H1 (cell line): Measurements from ENCODE around the gene DENND6B. TPM values are rescaled to one million over a fixed set of nuclear protein-coding genes. Genes with fewer than 3 reads are reported as not detected.

ENCODE experiments used
- CTCF ChIA-PET: fragments of 300-600 bp; sonication (Branson Sonifier 250); formaldehyde crosslinking; loops from one replicate; lab custom pipeline; 2021; ENCODE audit not compliant: partially characterized antibody; lab: Charles Lee
- POLR2A ChIA-PET: fragments of 300-600 bp; sonication (Branson Sonifier 250); formaldehyde crosslinking; loops from one replicate; lab custom pipeline; 2021; ENCODE audit warnings: inconsistent platforms; ENCODE audit not compliant: partially characterized antibody; lab: Charles Lee
- DNase-seq, 2 experiments: peaks; one replicate each; pipeline versions ENCODE4 v3.0.0 to v3.0.0-alpha.2; 2010 to 2022; ENCODE audit warnings: low spot score in 2 of 2, low read depth in 1 of 2, mixed read lengths in 1 of 2
- FAIRE-seq: peaks from 2 replicates; lab custom pipeline; 2011; peaks lifted over from hg19 to GRCh38; lab: Jason Lieb, UNC
- H2AFZ ChIP-seq: 2 replicates; pipeline ENCODE4 v1.8.1; 2012; ENCODE audit warnings: low read length, inconsistent platforms
- H2AK5ac ChIP-seq: 2 replicates; pipeline ENCODE4 v1.6.1; 2013; ENCODE audit warnings: low read depth, low read length
- H2BK120ac ChIP-seq: replicated peaks from 2 replicates; pipeline ENCODE3; 2013; ENCODE audit warnings: low read depth, low read length, inconsistent platforms
- H2BK12ac ChIP-seq: 2 replicates; pipeline ENCODE4 v1.6.1; 2013; ENCODE audit warnings: low read depth, low read length
- H2BK15ac ChIP-seq: 2 replicates; pipeline ENCODE4 v1.6.1; 2013; ENCODE audit warnings: low read length
- H2BK20ac ChIP-seq: 2 replicates; pipeline ENCODE4 v1.6.1; 2013; ENCODE audit warnings: low read length
- H2BK5ac ChIP-seq: 2 replicates; pipeline ENCODE4 v1.6.1; 2013; ENCODE audit warnings: low read depth, low read length
- H3K14ac ChIP-seq: 2 replicates; pipeline ENCODE4 v1.6.1; 2013; ENCODE audit warnings: inconsistent platforms; ENCODE audit not compliant: insufficient read length
- H3K18ac ChIP-seq: 2 replicates; pipeline ENCODE4 v1.6.1; 2013; ENCODE audit warnings: low read length; ENCODE audit errors: extremely low read depth
- H3K23ac ChIP-seq: 2 replicates; pipeline ENCODE4 v1.6.1; 2013; ENCODE audit warnings: inconsistent platforms; ENCODE audit not compliant: insufficient read length
- H3K23me2 ChIP-seq: 2 replicates; pipeline ENCODE4 v1.6.1; 2013; ENCODE audit warnings: low read depth, low read length
- H3K27ac ChIP-seq: 2 replicates; pipeline ENCODE4 v1.6.1; 2011; ENCODE audit warnings: low read depth, low read length, inconsistent platforms
- H3K27me3 ChIP-seq, 4 experiments: replicated peaks in 1 of 4; 1 replicate in 1 of 4; 2 replicates in 3 of 4; pipeline versions ENCODE4 v1.6.1 to v1.8.1; 2011 to 2013; ENCODE audit warnings: low read length in 3 of 4, mild to moderate bottlenecking in 3 of 4, inconsistent platforms in 2 of 4, mixed read lengths in 2 of 4, moderate library complexity in 1 of 4; ENCODE audit not compliant: control insufficient read depth in 3 of 4, insufficient read depth in 3 of 4; ENCODE audit errors: extremely low read depth in 1 of 4
- H3K36me3 ChIP-seq, 4 experiments: 2 replicates each; pipeline versions ENCODE4 v1.6.1 to v1.8.1; 2011 to 2013; ENCODE audit warnings: mild to moderate bottlenecking in 4 of 4, low read length in 3 of 4, moderate library complexity in 2 of 4, control low read depth in 1 of 4, inconsistent platforms in 1 of 4; ENCODE audit not compliant: insufficient read depth in 4 of 4, control insufficient read depth in 2 of 4
- H3K4ac ChIP-seq: replicated peaks from 2 replicates; pipeline ENCODE3; 2013; ENCODE audit warnings: low read length, low read depth, mixed read lengths, inconsistent platforms; ENCODE audit not compliant: insufficient read length
- H3K4me1 ChIP-seq, 4 experiments: replicated peaks in 1 of 4; 1 replicate in 1 of 4; 2 replicates in 3 of 4; pipeline versions ENCODE4 v1.6.1 to v1.8.1; 2011 to 2013; ENCODE audit warnings: low read length in 3 of 4, inconsistent platforms in 2 of 4, mixed read lengths in 1 of 4; ENCODE audit not compliant: insufficient read depth in 4 of 4, control insufficient read depth in 3 of 4
- H3K4me2 ChIP-seq, 2 experiments: 2 replicates each; pipeline versions ENCODE4 v1.6.1 to v1.8.1; 2011 to 2013; ENCODE audit warnings: low read depth in 2 of 2, low read length in 2 of 2, control low read depth in 1 of 2, inconsistent platforms in 1 of 2, mild to moderate bottlenecking in 1 of 2; ENCODE audit not compliant: insufficient read depth in 1 of 2
- H3K4me3 ChIP-seq, 4 experiments: fragments of 200-600, 300-600 bp in 1 of 4; sonication (generic), shearing (Covaris generic), sonication (Bioruptor Twin) in 1 of 4; 2 replicates each; pipeline versions ENCODE4 v1.5.1 to v1.8.1; 2011 to 2016; ENCODE audit warnings: low read length in 4 of 4, low read depth in 3 of 4, control low read depth in 2 of 4, inconsistent platforms in 2 of 4, mild to moderate bottlenecking in 2 of 4, mixed read lengths in 1 of 4, moderate library complexity in 1 of 4; ENCODE audit not compliant: insufficient read depth in 2 of 4; ENCODE audit errors: extremely low read depth in 1 of 4
- H3K56ac ChIP-seq: replicated peaks from 2 replicates; pipeline ENCODE3; 2013; ENCODE audit warnings: low read depth, mild to moderate bottlenecking, mixed read lengths, low read length, inconsistent platforms; ENCODE audit not compliant: insufficient read length
- H3K79me1 ChIP-seq: 2 replicates; pipeline ENCODE4 v1.6.1; 2013; ENCODE audit warnings: low read depth, low read length, control low read depth
- H3K79me2 ChIP-seq, 2 experiments: 2 replicates each; pipeline versions ENCODE4 v1.6.1 to v1.8.1; 2012 to 2013; ENCODE audit warnings: low read length in 2 of 2, mild to moderate bottlenecking in 2 of 2, inconsistent platforms in 1 of 2; ENCODE audit not compliant: insufficient read depth in 2 of 2, control insufficient read depth in 1 of 2
- H3K9ac ChIP-seq, 4 experiments: replicated peaks in 1 of 4; 1 replicate in 1 of 4; 2 replicates in 3 of 4; pipeline versions ENCODE4 v1.6.1 to v1.8.1; 2011 to 2013; ENCODE audit warnings: low read depth in 3 of 4, low read length in 3 of 4, control low read depth in 2 of 4, mild to moderate bottlenecking in 2 of 4, moderate library complexity in 2 of 4, inconsistent platforms in 1 of 4; ENCODE audit errors: extremely low read depth in 1 of 4
- H3K9me3 ChIP-seq, 2 experiments: 2 replicates each; pipeline versions ENCODE4 v1.6.1 to v1.8.1; 2012 to 2013; ENCODE audit warnings: mild to moderate bottlenecking in 2 of 2, moderate library complexity in 2 of 2, control low read depth in 1 of 2, inconsistent platforms in 1 of 2, low read depth in 1 of 2, low read length in 1 of 2, mixed read lengths in 1 of 2; ENCODE audit not compliant: insufficient read depth in 2 of 2
- H4K20me1 ChIP-seq, 2 experiments: replicated peaks in 1 of 2; 2 replicates each; pipeline versions ENCODE3 to v1.8.1; 2011 to 2013; ENCODE audit warnings: inconsistent platforms in 2 of 2, low read length in 2 of 2, mild to moderate bottlenecking in 1 of 2; ENCODE audit not compliant: insufficient read depth in 2 of 2, control insufficient read depth in 1 of 2
- H4K5ac ChIP-seq: 2 replicates; pipeline ENCODE4 v1.6.1; 2013; ENCODE audit warnings: low read length, low read depth, mixed read lengths, inconsistent platforms; ENCODE audit not compliant: insufficient read length
- H4K8ac ChIP-seq: 2 replicates; pipeline ENCODE4 v1.8.0; 2013; ENCODE audit warnings: mild to moderate bottlenecking, moderate library complexity, low read length, inconsistent platforms; ENCODE audit not compliant: insufficient read depth; ENCODE audit errors: extremely low read depth
- H4K91ac ChIP-seq: replicated peaks from 2 replicates; pipeline ENCODE3; 2013; ENCODE audit warnings: low read length, mixed read lengths, inconsistent platforms; ENCODE audit not compliant: insufficient read length
- CHD1 ChIP-seq: IDR thresholded peaks from 2 replicates; pipeline ENCODE4 v1.6.1; 2012; ENCODE audit warnings: low read depth, low read length, improper control_type of control experiment
- CHD2 ChIP-seq: IDR thresholded peaks from 2 replicates; pipeline ENCODE4 v1.6.1; 2012; ENCODE audit warnings: low read length, improper control_type of control experiment
- CTBP2 ChIP-seq: IDR thresholded peaks from 2 replicates; pipeline ENCODE4 v1.7.0; 2011; ENCODE audit warnings: borderline replicate concordance, mild to moderate bottlenecking, moderate library complexity, mixed read lengths, low read length; ENCODE audit not compliant: insufficient read depth, insufficient read length
- EGR1 ChIP-seq: IDR thresholded peaks from 2 replicates; pipeline ENCODE4 v1.6.1; 2011; ENCODE audit warnings: low read depth, low read length, borderline replicate concordance
- EZH2 ChIP-seq: fragments of 200-600 bp; sonication (generic); IDR thresholded peaks from 2 replicates; pipeline ENCODE4 v1.7.1; 2012; ENCODE audit warnings: low read depth, mild to moderate bottlenecking, moderate library complexity, low read length, inconsistent platforms; ENCODE audit not compliant: severe bottlenecking
- FOSL1 ChIP-seq: IDR thresholded peaks from 2 replicates; pipeline ENCODE4 v1.6.1; 2011; ENCODE audit warnings: mild to moderate bottlenecking, low read depth, low read length, moderate library complexity; ENCODE audit not compliant: insufficient read depth
- HDAC2 ChIP-seq, 2 experiments: fragments of 300-600 bp in 1 of 2; sonication (generic) in 1 of 2; IDR thresholded peaks; 2 replicates each; pipeline ENCODE4 v1.6.1; 2011 to 2012; ENCODE audit warnings: low read depth in 2 of 2, low read length in 2 of 2, mild to moderate bottlenecking in 2 of 2, moderate library complexity in 2 of 2, borderline replicate concordance in 1 of 2, inconsistent platforms in 1 of 2
- HDAC6 ChIP-seq: IDR thresholded peaks from one replicate; pipeline ENCODE4 v1.7.1; 2012; ENCODE audit warnings: low read depth, mild to moderate bottlenecking, inconsistent platforms, low read length, moderate library complexity
- KDM5A ChIP-seq: fragments of 200-600 bp; IDR thresholded peaks from 2 replicates; pipeline ENCODE4 v1.7.1; 2012; ENCODE audit warnings: mild to moderate bottlenecking, low read length, inconsistent platforms, mixed read lengths
- PHF8 ChIP-seq: fragments of 200-600 bp; sonication (generic); conservative IDR thresholded peaks from 2 replicates; pipeline ENCODE4 v1.7.1; 2012; ENCODE audit warnings: low read depth, mild to moderate bottlenecking, inconsistent platforms, low read length, moderate library complexity
- POLR2A ChIP-seq, 2 experiments: IDR thresholded peaks; 1 replicate in 1 of 2; 2 replicates in 1 of 2; pipeline ENCODE4 v1.6.1; 2011; ENCODE audit warnings: low read depth in 2 of 2, low read length in 2 of 2, mild to moderate bottlenecking in 2 of 2; ENCODE audit errors: control extremely low read depth in 1 of 2
- SP4 ChIP-seq: IDR thresholded peaks from 2 replicates; pipeline ENCODE4 v1.6.1; 2012; ENCODE audit warnings: low read length, inconsistent platforms
- TAF1 ChIP-seq: IDR thresholded peaks from 2 replicates; pipeline ENCODE4 v1.6.1; 2011; ENCODE audit warnings: mild to moderate bottlenecking, low read depth, low read length
- WGBS, 2 experiments: shearing (Covaris generic) in 1 of 2; methylation state at CpG; one replicate each; pipeline versions ENCODE4 v1.1.6 to v1.1.7; 2013 to 2015; ENCODE audit warnings: low lambda C conversion rate in 2 of 2, mixed read lengths in 2 of 2, inconsistent platforms in 1 of 2, low coverage in 1 of 2, missing lambda C conversion rate in 1 of 2; ENCODE audit not compliant: insufficient replicate concordance in 2 of 2, insufficient coverage in 1 of 2, insufficient read length in 1 of 2; ENCODE audit errors: extremely low coverage in 1 of 2, missing lambda C conversion rate in 1 of 2; 5-methylcytosine and 5-hydroxymethylcytosine counted together
- polyA plus RNA-seq, 7 experiments: library from polyadenylated mRNA; depleted of rRNA in 3 of 7; stranded (reverse) in 5 of 7; unstranded in 2 of 7; fragments of >200 nt in 5 of 7; fragments of 200-250 nt in 2 of 7; gene quantifications; 1 replicate in 5 of 7; 2 replicates in 1 of 7; 4 replicates in 1 of 7; pipeline versions ENCODE4 v1.2.1 to v1.2.3, GENCODE V29; 2011 to 2013; ENCODE audit warnings: missing spikeins in 2 of 7, mixed read lengths in 2 of 7
- total RNA-seq: library from RNA; stranded (reverse); fragmentation: NEBNext Ultra II Directional; extraction: Animal tissue kit (Norgen Biotek cat#: 25700); gene quantifications from 2 replicates; pipeline ENCODE4 v1.2.1, GENCODE V29; 2021
- TF ChIP-seq, protein P1 (sequence below): IDR thresholded peaks from 2 replicates; pipeline ENCODE4 v1.6.1; 2012; ENCODE audit warnings: inconsistent platforms

Gene DENND6B
- total and polyA plus RNA-seq, 2 of the 8 experiments (the other 6 are each of a cell fraction or from before 2014, with no cell fraction given) = 1.1 to 1.9 TPM

DNA sequence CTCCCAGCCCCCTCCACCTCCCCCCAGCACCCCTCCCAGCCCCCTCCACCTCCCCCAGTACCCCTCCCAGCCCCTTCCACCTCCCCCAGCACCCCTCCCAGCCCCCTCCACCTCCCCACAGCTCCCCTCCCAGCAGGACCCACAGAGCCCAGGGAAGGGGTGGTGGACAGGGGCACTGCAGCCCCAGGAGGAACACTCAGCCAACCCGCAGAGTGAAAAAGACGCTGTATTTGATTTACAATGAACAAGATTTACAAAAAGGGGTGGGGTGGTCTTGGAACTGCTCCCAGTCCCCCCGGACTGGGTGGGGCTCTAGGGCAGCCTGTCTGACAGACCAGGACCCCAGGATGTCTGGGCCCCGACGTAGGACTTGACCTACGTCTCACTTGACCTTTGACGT, 52.0 kb downstream of the DENND6B start:
- no peak for DNase-seq
- no peaks in the 10 kb centered on the region for H3K79me2 ChIP-seq
- CTCF ChIA-PET = interaction anchor here (0.9 to 6.0 kb wide), 13 partner anchors 13 to 94 kb away, joined by 3 to 39 read pairs (median 8); partner anchors contain the start of genes DENND6B, HDAC10 and MAPK12
- peaks cover 12 to 48% (median 33%) of the 10 kb centered on the region in 4 experiments for H3K36me3 ChIP-seq
- FAIRE-seq = no peak
- H2AK5ac ChIP-seq = no peak overlapping the region
- H2BK120ac ChIP-seq = no peak overlapping the region
- H3K23me2 ChIP-seq = peaks cover 11% of the 10 kb centered on the region; the same call in 1 of the 2 replicates
- H3K23ac ChIP-seq = no peak overlapping the region
- no peak overlapping the region for H3K14ac ChIP-seq
- H2BK20ac ChIP-seq = no peak overlapping the region
- H3K4me3 ChIP-seq = no peak overlapping the region
- no peak overlapping the region for H3K27ac ChIP-seq
- no peak overlapping the region for H4K5ac ChIP-seq
- H3K4ac ChIP-seq = no peak overlapping the region
- H4K8ac ChIP-seq = no peak overlapping the region
- POLR2A ChIA-PET = no interaction called here
- no peak overlapping the region for H4K91ac ChIP-seq
- H2BK15ac ChIP-seq = no peak overlapping the region
- H4K20me1 ChIP-seq = peaks cover 6 to 10% of the 10 kb centered on the region in 2 experiments
- no peak overlapping the region for H2AFZ ChIP-seq
- peaks cover 7 to 24% of the 10 kb centered on the region in 2 experiments; a peak in 3 of 4 replicates for H3K9me3 ChIP-seq
- no peak overlapping the region for H3K4me2 ChIP-seq
- no peak overlapping the region for H2BK5ac ChIP-seq
- H3K4me1 ChIP-seq = peaks cover 2 to 11% (median 7%) of the 10 kb centered on the region in 4 experiments; a peak in 5 of 7 replicates
- no peak overlapping the region for H3K18ac ChIP-seq
- H3K9ac ChIP-seq = no peak overlapping the region
- H3K56ac ChIP-seq = no peak overlapping the region
- no peaks in the 10 kb centered on the region for H3K79me1 ChIP-seq
- H3K27me3 ChIP-seq = peaks cover 8 to 18% (median 17%) of the 10 kb centered on the region in 4 experiments; a peak in 6 of 7 replicates
- 100% methylated on average over 7 of the region's 7 CpGs; no CpG with 5 or more reads in 1 of the 2 experiments for WGBS, 2 experiments
- no peak overlapping the region for H2BK12ac ChIP-seq
- TF ChIP-seq KDM5A (no peak), SP4 (no peak), FOSL1 (no peak), EZH2 (no peak), HDAC6 (no peak), CHD1 (no peak), PHF8 (no peak), EGR1 (no peak), TAF1 (no peak), POLR2A (IDR thresholded peaks at IDR 0.05; ENCODE audit: control extremely low read depth in 1 of 2, low read depth in 2 of 2, low read length in 2 of 2) (no peak), HDAC2 (IDR thresholded peaks at IDR 0.05; ENCODE audit: borderline replicate concordance in 1 of 2, low read depth in 2 of 2, low read length in 2 of 2) (no peak), CTBP2 (no peak), CHD2 (no peak)
- TF ChIP-seq, protein P1, sequence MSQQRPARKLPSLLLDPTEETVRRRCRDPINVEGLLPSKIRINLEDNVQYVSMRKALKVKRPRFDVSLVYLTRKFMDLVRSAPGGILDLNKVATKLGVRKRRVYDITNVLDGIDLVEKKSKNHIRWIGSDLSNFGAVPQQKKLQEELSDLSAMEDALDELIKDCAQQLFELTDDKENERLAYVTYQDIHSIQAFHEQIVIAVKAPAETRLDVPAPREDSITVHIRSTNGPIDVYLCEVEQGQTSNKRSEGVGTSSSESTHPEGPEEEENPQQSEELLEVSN = no peak
